Transverse colon (tissue), 4 donors: ENCODE results near the gene SDK2. TPM values are rescaled to one million over a fixed set of nuclear protein-coding genes. Genes with fewer than 3 reads are reported as not detected.

Experiments used
- DNase-seq: peaks from one replicate; pipeline ENCODE4 v3.0.0-alpha.2; 2019
- H3K27ac ChIP-seq, 4 donors: fragments of 200-600 bp; sonication (generic); 2 replicates each; pipeline ENCODE4 v1.5.1; 2016 to 2018; ENCODE audit warnings: inconsistent platforms in 4 of 4
- H3K27me3 ChIP-seq: fragments of 200-600 bp; sonication (generic); 2 replicates; pipeline ENCODE4 v1.5.1; 2017; ENCODE audit warnings: inconsistent platforms
- H3K36me3 ChIP-seq, 4 donors: fragments of 200-600 bp; sonication (generic); 2 replicates each; pipeline ENCODE4 v1.5.1; 2017 to 2019; ENCODE audit warnings: inconsistent platforms in 4 of 4
- H3K4me1 ChIP-seq, 4 donors: fragments of 200-600 bp; sonication (generic); 2 replicates each; pipeline ENCODE4 v1.5.1; 2017 to 2020; ENCODE audit warnings: inconsistent platforms in 4 of 4
- H3K4me3 ChIP-seq, 4 donors: fragments of 200-600 bp; sonication (generic); 1 replicate in 1 of 4; 2 replicates in 3 of 4; pipeline versions ENCODE4 v1.5.1 to v1.6.1; 2017 to 2019; ENCODE audit warnings: inconsistent platforms in 4 of 4
- H3K9me3 ChIP-seq, 2 donors: fragments of 200-600 bp; sonication (generic); 2 replicates each; pipeline ENCODE4 v1.5.1; 2017 to 2019; ENCODE audit warnings: inconsistent platforms in 2 of 2
- EP300 ChIP-seq: sonication (generic); formaldehyde crosslinking; IDR thresholded peaks from one replicate; pipeline ENCODE4 v1.6.1; 2017; ENCODE audit warnings: antibody characterized with exemption, low read depth
- POLR2A ChIP-seq: fragments of 450-650 bp; IDR thresholded peaks from one replicate; pipeline ENCODE4 v1.6.1; 2016; ENCODE audit warnings: antibody characterized with exemption, mild to moderate bottlenecking, moderate library complexity
- POLR2AphosphoS5 ChIP-seq, 3 donors: sonication (generic); formaldehyde crosslinking; IDR thresholded peaks; one replicate each; pipeline ENCODE4 v1.6.1; 2016; ENCODE audit warnings: antibody characterized with exemption in 3 of 3
- WGBS, 2 donors: methylation state at CpG; one replicate each; pipeline ENCODE4 v1.1.5; 2018; ENCODE audit warnings: low coverage in 1 of 2; 5-methylcytosine and 5-hydroxymethylcytosine counted together
- in situ Hi-C, 4 donors: fragments of 200-750 bp; cut with MboI; loops; one replicate each; pipeline versions ENCODE4 v1.15.0 to v1.15.1; 2017; ENCODE audit warnings: low sequenced_read_pairs in 3 of 4, low pct_ligation_motif_present in 1 of 4, low pct_unique_long_range_greater_than_20kb in 1 of 4
- intact Hi-C: fragments of 100-400 bp; cut with DNase I; formaldehyde crosslinking; loops from one replicate; pipeline ENCODE4 v1.15.1; 2023; ENCODE audit warnings: low total_unique reads
- total RNA-seq, 4 donors: library from RNA; depleted of rRNA; stranded (reverse); fragments of >200 nt; gene quantifications; one replicate each; pipeline ENCODE4 v1.1.0, GENCODE V29; 2016
- TF ChIP-seq, protein P1 (sequence below), 5 experiments: fragments of 200-600 bp in 3 of 5; fragments of 450-650 bp in 2 of 5; sonication (generic) in 3 of 5; IDR thresholded peaks; 1 replicate in 2 of 5; 2 replicates in 3 of 5; pipeline ENCODE4 v1.5.1; 2016 to 2017; ENCODE audit warnings: antibody characterized with exemption in 5 of 5, inconsistent platforms in 3 of 5, mild to moderate bottlenecking in 2 of 5, moderate library complexity in 1 of 5

The SDK2 gene
- total RNA-seq, 4 donors from 2014 or later = 2.6 to 9.8 (median 3.4) TPM

DNA sequence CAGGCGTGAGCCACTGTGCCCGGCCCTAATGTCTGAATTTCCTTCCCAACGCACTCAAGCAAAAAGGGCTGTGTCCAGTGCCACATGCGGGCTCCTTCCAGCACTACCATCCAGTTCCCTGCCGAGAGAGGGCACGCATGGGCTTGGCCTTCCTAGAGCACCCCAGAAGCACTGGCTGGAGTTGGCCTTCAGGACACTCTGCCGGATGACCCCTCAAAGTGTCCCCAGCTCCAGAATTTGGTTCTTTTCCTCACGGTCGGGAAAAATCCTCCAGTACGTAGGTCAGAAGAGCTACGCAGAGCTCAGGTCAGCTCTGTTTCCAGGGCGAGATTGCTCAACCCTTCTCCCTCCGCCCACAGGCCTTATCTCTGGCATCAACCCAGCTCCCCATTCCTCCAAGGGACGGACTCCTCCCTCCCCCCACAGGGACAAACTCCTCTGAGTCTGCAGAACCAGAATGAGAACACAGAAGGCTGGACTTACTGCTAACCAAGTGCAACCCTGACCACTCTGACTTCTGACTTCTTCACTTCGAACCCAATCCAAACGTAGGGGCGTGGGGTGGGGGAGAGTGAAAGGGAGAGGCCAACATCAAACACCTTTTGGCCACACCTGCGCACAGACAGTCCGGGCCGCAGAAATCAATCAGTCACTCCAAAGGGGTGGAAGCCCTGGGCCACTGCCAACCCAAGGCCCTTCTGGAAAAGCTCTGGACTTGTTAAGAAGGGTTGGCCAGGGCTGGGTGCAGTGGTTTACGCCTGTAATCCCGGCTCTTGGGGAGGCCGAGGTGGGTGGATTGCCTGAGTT is 336.0 kb downstream of the SDK2 start:
- Histone ChIP-seq H3K9me3 (no peaks in the 10 kb centered on the region), H3K4me3 (peak overlapping the region in 2 of 4 donors; percentile 7 to 93), H3K4me1 (peaks cover 34 to 79% (median 73%) of the 10 kb centered on the region in 4 donors), H3K36me3 (no peaks in the 10 kb centered on the region), H3K27ac (peak overlapping the region; percentile 99 to 100 (median 100)), H3K27me3 (no peaks in the 10 kb centered on the region)
- in situ Hi-C loops = no loop called here
- peak; percentile 53 for TF ChIP-seq EP300
- peak; percentile 56 to 84 (median 77) for TF ChIP-seq POLR2AphosphoS5 (IDR thresholded peaks at IDR 0.05)
- TF ChIP-seq POLR2A = no peak
- WGBS, 2 donors = 35% methylated on average over 23 of the region's 23 CpGs; no CpG with 5 or more reads in 1 of the 2 donors
- intact Hi-C loops = no loop called here
- peak; percentile 92 for DNase-seq

DNA sequence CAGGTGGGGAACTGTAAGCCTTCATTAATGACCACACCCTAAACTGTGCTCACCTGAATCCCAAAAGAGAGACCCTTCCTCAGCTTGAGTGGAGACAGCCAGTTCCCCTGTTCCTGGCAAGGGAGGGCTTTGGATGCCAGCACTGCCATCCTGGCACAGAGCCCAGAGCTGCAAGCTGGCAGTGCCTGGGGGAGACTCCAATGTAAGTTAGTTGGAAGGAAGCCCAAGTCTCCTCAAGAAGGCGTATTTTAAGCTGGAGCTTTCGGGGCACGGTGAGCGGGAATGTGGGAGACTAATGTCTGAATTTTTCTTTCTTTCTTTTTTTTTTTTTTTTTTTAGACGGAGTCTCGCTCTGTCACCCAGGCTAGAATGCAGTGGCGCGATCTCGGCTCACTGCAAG is 337.1 kb downstream of the SDK2 start:
- TF ChIP-seq POLR2AphosphoS5 (IDR thresholded peaks at IDR 0.05) = no peak
- TF ChIP-seq EP300 = no peak
- TF ChIP-seq POLR2A = no peak
- TF ChIP-seq, protein P1, sequence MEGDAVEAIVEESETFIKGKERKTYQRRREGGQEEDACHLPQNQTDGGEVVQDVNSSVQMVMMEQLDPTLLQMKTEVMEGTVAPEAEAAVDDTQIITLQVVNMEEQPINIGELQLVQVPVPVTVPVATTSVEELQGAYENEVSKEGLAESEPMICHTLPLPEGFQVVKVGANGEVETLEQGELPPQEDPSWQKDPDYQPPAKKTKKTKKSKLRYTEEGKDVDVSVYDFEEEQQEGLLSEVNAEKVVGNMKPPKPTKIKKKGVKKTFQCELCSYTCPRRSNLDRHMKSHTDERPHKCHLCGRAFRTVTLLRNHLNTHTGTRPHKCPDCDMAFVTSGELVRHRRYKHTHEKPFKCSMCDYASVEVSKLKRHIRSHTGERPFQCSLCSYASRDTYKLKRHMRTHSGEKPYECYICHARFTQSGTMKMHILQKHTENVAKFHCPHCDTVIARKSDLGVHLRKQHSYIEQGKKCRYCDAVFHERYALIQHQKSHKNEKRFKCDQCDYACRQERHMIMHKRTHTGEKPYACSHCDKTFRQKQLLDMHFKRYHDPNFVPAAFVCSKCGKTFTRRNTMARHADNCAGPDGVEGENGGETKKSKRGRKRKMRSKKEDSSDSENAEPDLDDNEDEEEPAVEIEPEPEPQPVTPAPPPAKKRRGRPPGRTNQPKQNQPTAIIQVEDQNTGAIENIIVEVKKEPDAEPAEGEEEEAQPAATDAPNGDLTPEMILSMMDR (IDR thresholded peaks at IDR 0.05) = no peak
- Histone ChIP-seq H3K4me3 (peak overlapping the region in 1 of 4 donors; percentile 8), H3K27ac (peak overlapping the region; percentile 99 to 100 (median 100)), H3K36me3 (no peaks in the 10 kb centered on the region), H3K27me3 (no peaks in the 10 kb centered on the region), H3K9me3 (no peaks in the 10 kb centered on the region), H3K4me1 (peaks cover 30 to 77% (median 71%) of the 10 kb centered on the region in 4 donors)
- DNase-seq = peak; percentile 55
- in situ Hi-C loops = no loop called here
- WGBS, 2 donors = 52 to 56% methylated on average over 9 of the region's 9 CpGs
- intact Hi-C loops = no loop called here

DNA sequence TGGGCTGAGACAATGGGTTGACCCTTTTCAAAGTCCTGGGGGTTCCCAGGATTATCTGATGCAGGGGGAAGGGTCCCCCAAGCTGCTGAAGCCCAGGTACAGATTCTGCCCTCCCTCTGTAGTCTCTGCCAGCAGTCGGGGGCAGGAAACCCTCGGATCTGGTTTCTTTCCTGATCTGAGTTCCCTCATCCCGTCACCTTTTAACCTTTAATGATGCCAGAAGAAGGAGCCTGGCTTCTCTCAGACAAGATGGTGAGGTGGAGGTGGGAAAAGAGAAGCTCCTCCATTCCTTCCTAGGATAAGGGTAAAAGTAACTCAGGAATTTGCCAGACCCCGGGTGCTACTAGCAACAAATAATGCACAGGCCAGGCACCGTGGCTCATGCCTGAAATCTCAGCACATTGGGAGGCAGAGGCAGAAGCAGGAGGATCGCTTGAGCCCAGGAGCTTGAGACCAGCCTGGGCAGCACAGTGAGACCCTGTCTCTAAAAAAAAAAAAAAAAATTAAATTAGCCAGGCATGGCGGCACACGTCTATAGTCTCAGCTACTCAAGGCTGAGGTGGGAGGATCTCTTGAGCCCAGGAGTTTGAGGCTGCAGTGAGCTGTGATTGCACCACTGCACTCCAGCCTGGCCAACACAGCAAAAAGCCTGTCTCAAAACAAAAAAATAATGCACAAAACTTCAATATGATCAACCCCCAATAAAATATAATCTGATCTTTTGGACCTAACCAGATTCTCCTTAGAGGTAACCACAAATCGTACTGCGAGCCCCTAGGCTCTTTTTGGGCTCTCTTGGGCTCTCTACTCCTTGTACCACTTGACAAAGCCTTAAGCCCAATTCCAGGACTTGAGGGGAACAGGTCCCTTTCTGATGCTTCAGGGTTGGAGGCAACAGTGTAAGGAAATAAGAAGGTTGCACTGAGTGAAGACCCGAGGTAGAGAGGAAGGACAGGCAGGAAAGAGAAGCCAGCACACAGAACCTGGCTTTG is 338.1 kb downstream of the SDK2 start:
- Histone ChIP-seq H3K4me3 (peak overlapping the region in 1 of 4 donors; percentile 44), H3K27me3 (no peaks in the 10 kb centered on the region), H3K27ac (peak overlapping the region; percentile 99 to 100 (median 100)), H3K4me1 (peaks cover 30 to 87% (median 73%) of the 10 kb centered on the region in 4 donors), H3K36me3 (no peaks in the 10 kb centered on the region), H3K9me3 (no peaks in the 10 kb centered on the region)
- DNase-seq = no peak
- in situ Hi-C loops = no loop called here
- intact Hi-C loops = no loop called here
- 45 to 51% methylated on average over 7 to 11 of the region's 11 CpGs for WGBS, 2 donors
- TF ChIP-seq, protein P1 (IDR thresholded peaks at IDR 0.05) = no peak
- TF ChIP-seq POLR2AphosphoS5 (IDR thresholded peaks at IDR 0.05) (no peak), POLR2A (no peak), EP300 (no peak)

DNA sequence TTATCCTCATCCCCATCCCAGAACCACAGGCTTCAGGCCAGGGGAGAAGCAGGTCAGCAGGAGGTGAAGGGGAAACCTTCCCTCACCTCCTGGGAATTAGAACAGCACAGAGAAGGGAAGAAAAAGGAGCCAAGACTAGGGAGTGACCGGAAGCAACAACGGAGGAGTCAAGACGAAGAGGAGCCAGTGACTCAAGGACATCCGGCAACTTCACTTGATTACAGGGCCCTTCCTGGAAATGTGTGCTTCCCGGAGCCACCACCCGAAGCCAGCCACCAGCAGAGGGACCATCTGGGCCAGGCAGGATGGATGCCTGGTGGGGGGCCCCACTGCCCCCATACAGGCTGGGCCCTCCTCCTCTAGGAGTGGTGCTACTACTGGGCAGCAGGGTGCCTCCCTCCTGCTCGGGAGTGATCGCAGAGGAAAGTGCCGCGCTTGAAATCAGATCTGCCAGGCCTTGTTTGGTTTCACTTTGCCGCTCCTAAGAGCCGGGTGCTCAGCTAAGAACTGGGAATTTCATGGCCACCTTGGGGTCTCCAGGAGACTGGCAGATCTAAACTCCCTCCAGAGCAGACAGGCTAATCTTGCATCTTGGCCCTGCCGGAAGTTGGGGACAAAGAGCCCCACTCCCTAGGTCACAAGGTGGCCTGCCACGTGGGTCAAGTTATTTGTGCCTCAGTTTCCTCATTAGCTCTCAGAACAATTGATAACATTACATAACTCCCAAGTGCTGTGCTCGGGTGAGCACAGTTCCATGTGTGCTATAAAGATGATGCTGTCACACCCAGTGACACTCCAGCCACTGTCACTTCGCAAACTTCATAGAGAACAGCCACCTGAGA is 339.1 kb downstream of the SDK2 start:
- Histone ChIP-seq H3K27ac (peak overlapping the region; percentile 99 to 100 (median 100)), H3K27me3 (no peaks in the 10 kb centered on the region), H3K9me3 (no peaks in the 10 kb centered on the region), H3K36me3 (no peaks in the 10 kb centered on the region), H3K4me1 (peaks cover 35 to 94% (median 78%) of the 10 kb centered on the region in 4 donors), H3K4me3 (peak overlapping the region; percentile 14 to 44 (median 23))
- 0 to 22% methylated on average over 3 to 16 of the region's 16 CpGs for WGBS, 2 donors
- peak; percentile 67 for TF ChIP-seq EP300
- peak; percentile 49 to 71 (median 58) for TF ChIP-seq POLR2AphosphoS5 (IDR thresholded peaks at IDR 0.05)
- TF ChIP-seq POLR2A = peak; percentile 41
- TF ChIP-seq, protein P1 (IDR thresholded peaks at IDR 0.05) = peak in 3 of 5 experiments; percentile 33 to 56 (median 48)
- peak; percentile 65 for DNase-seq
- intact Hi-C loops = no loop called here
- in situ Hi-C loops = no loop called here
